Fibroblast of skin of back (primary cell): ENCODE measurements around the gene ZBED4.

Source experiments
- DNase-seq: peaks from one replicate; pipeline ENCODE4 v3.0.0-alpha.2; 2013

The ZBED4 gene

GRCh38 chr22:49879871-49880270, 26.2 kb downstream of the ZBED4 start:
- no peak for DNase-seq

- DNase-seq, result no peak
These were observed 26.6 kb downstream of the ZBED4 start for GRCh38 chr22:49880281-49880680.

DNA sequence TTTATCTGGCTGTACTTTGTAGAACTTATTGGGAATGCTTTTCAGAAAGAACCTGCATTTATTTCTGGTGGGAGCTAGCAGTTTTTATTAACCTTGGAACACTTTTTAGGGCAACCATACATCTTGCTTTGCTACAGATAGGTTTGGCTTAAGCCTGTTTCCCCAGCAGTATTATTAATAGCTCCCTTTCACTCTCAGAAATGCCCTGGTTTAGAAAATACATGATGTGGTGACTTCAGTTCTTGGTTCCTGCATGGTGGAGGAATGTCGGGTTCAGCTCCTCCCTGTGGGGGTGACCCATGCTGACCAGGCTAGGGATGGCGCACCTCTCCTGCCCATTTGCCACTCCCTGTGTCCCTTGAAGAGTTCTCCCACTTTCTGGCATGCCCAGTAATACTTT, 28.2 kb downstream of the ZBED4 start:
- no peak for DNase-seq

- DNase-seq, result peak; percentile 10
These were observed 29.1 kb downstream of the ZBED4 start for GRCh38 chr22:49882519-49883293.

DNA sequence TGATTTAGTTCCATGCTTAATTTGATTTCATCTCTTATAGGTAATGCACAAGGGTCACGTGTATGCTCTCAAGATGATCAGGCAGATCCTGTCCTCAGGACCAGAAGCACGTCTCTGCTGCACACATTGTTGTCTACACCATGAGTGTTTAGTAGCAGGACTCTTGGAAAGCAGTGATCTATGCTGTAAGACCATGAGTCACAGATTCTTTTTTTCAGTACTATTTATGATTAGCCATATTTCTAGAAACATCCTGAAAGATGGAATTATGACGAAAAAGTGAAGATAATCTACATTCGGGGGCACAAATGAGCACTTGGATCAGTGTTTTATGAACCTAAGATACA, 29.6 kb downstream of the ZBED4 start:
- DNase-seq, result no peak

GRCh38 chr22:49884075-49884474, 30.4 kb downstream of the ZBED4 start:
- DNase-seq, result no peak

DNA sequence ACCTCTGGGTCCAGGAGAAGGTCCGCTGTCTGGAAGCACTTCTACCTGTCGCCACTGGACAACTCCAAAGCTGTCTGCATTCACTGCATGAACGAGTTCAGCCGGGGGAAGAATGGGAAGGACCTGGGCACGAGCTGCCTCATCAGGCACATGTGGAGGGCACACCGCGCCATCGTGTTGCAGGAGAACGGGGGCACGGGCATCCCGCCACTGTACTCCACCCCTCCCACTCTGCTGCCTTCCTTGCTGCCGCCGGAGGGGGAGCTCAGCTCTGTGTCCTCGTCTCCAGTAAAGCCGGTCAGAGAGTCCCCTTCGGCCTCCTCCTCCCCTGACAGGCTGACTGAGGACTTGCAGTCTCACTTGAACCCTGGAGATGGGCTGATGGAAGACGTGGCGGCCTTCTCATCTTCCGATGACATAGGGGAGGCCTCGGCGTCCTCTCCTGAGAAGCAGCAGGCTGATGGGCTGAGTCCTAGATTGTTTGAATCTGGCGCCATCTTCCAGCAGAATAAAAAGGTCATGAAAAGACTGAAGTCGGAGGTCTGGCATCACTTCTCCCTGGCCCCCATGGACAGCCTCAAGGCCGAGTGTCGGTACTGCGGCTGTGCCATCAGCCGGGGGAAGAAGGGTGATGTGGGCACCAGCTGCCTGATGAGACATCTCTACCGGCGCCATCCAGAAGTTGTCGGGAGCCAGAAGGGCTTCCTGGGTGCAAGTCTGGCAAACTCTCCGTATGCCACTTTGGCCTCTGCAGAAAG, 31.0 kb downstream of the ZBED4 start:
- no peak for DNase-seq

DNA sequence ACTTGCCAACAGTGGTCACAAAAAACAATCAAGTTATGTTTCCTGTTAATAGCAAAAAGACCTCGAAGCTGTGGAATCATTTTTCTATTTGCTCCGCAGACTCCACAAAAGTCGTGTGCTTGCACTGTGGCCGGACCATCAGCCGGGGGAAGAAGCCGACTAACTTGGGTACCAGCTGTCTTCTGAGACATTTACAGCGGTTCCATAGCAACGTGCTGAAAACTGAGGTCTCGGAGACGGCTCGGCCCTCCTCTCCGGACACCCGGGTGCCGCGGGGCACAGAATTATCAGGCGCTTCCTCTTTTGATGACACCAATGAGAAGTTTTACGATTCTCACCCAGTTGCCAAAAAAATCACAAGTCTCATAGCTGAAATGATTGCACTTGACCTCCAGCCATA, 31.6 kb downstream of the ZBED4 start:
- no peak for DNase-seq

- DNase-seq, result no peak
These were observed 32.2 kb downstream of the ZBED4 start for GRCh38 chr22:49885881-49886280.

GRCh38 chr22:49886346-49887063, 32.9 kb downstream of the ZBED4 start:
- DNase-seq, result no peak

DNA sequence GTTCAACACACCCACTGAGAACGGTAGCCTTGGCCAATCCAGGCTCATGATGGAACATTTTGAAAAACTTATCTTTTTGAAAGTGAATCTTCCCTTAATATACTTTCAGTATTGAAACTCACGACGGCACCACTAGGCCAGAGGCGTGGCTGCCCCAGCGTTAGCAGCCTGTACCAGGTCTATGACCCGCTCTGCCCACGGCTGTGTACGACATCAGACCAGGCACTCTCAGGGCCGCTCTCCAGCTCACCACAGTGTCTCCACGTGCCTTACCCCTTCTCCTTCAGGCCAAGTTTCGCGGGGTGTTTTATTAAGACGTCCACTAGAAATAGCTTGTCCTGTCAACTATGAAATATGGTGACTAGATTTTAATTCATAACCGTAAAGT, 33.4 kb downstream of the ZBED4 start:
- DNase-seq, result no peak

DNA sequence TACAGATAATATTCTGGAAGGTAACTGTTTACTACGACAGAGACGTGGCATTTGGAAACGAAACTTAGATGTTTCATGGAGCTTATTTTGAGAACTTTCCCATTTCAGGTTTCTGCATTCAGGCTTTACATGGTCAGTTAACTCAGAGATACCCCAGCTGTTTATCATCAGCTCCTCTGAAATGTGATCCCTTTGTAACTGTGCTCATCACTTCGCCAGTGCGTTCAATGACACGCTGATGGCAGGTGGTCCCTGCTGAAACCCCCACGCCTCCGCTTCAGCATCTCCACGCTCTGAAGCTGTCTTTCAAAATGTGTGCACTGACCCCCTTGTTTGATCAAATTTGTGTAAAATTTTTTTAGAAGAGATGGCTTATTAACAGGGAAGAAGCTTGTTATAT, 34.1 kb downstream of the ZBED4 start:
- DNase-seq, result no peak

DNA sequence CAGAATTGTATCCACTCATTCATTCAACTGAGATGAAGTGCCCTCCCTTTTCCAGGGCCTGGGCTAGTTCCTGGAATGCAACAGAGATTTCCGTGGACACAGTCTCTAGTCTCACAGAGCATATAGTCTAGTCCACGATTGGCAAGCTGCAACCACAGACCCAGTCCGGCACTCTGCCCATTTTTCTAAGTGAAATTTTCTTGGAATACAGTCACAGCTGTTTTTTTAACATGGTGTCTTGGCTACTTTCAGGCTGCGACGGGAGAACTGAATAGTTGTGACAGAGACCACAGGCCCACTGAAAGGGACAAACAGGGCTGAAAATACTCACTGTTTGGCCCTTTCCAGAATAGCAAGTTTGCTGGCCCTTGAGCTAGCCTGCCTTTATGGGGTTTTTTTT, 35.4 kb downstream of the ZBED4 start:
- DNase-seq, result no peak

DNA sequence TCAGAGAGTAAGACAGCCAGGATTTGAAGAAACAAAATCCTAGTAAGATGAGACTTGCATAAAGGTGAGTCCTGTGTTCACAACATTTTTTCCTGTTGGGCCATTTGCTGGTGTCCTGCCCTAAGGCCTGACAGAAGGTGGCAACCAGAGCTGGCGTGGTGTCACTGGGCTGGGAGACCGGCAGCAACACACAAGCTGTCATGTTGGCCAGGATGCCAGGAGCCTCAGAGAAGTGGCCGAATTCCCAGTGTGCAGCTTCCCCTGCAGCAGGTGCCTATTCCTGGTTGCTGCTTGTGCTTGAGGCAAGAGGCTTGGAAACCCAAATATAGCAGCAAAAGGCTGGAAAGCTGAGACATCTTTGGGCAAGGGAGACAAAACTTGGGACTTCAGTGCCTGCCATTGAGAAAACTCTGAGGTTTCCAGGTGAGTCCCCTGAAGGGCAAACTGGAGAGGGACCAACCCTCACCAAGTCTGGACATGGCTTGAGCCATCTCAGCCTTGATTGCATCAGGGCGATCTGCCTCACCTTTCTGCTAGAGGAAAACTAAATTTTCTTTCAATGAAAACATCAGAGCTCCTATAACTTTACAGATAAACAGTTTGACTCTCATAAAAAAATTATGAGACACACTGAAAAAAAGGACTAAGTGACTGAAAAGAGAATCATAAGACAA, 38.7 kb downstream of the ZBED4 start:
- no peak for DNase-seq

- DNase-seq, result no peak
These were observed 39.4 kb downstream of the ZBED4 start for GRCh38 chr22:49893025-49893424.

DNA sequence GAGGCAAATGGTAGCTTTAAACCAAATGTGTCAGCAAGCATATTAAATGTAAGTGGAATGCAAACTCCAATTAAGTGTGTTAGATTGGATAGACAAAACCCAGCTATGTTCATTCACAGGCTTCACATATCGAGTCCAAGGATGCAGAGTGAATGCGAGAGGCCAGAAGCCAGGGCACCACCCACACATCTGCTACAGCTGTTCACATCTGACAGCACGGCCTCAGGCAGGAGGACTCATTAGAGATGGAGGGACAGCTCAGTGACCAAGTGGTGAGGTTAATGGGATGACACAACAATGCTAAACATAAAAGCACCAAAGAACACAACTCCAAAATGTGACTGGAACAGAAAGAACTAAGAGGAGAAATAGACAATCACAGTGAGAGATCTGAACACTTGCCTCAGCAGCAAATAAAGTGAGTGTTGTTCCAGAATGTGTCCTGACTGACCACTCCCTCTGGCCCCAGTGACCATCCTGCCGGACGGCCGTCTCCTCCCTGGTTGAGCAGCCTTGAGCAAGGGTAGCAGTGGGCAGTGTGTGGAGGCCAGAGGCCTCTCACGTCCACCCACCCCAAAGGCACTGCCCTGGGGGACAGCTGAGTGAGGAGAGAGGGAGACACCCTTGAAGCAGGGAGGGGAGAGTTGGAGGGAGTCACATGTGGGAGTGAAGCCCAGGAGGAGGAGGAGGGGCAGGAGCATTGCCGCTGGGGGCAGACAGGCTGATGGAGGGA, 40.8 kb downstream of the ZBED4 start:
- no peak for DNase-seq

DNA sequence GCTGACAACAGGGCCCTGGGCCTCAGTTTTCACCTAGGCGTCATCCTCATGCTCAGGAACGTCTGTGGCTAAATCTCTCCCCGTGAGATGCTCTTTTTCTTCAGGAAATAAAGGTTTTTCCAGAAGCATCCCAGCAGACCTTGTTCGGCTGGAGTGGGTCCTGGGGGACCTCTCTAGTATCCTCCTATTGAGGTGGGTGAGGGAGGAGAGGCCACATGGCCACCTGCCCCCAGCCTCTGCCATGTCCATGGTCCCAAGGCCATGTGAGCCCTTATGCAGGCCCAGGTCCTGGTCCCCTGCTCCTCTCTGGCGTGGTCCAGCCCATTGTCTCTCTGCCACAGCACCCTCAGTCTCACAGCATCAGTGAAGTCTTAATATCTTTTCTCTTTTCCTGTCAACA, 42.6 kb downstream of the ZBED4 start:
- DNase-seq, result no peak

DNA sequence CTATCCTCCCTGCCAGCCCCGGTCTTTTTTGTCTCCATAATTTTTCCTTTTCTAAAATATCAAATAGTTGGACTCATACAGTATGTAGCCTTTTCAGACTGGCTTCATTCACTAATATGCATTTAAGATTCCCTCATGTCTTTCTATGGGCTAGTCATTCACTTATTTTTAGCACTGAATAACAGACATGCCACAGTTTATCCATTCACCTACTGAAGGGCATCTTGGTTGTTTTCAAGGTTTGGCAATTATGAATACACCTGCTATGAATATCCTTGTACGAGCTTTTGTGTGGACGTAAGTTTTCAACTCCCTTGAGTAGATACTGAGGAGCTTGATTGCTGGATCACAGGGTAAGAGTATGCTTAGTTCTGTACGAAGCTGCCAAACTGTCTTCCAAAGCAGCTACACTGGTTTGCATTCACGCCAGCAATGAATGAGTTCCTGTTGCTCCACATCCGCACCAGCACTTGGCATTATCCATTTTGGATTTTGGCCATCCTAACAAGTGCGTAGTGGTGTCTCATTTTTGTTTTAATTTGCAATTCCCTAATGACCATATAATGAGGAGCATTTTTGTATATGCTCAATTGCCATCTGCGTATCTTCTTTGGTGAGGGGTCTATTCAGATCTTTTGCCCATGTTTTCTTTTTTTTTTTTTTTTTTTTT, 43.5 kb downstream of the ZBED4 start:
- DNase-seq, result no peak

DNA sequence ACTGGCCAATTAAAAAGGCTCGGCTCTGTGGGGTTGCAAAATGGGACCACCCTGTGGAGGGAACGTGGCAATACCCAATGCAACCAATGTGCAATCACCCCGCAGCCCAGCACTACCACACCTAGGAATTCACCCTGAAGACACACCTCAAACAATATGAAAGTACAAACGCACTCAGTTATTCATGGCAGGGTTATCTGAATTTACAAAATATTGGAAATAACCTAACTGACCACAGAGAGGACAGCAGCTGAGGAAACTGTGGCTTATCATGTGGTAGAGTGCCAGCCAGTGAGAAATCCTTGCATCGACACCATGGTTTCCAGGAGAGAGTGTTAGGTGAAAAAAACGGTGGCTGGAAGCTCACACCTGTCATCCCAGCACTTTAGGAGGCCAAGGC, 45.9 kb downstream of the ZBED4 start:
- no peak for DNase-seq

DNA sequence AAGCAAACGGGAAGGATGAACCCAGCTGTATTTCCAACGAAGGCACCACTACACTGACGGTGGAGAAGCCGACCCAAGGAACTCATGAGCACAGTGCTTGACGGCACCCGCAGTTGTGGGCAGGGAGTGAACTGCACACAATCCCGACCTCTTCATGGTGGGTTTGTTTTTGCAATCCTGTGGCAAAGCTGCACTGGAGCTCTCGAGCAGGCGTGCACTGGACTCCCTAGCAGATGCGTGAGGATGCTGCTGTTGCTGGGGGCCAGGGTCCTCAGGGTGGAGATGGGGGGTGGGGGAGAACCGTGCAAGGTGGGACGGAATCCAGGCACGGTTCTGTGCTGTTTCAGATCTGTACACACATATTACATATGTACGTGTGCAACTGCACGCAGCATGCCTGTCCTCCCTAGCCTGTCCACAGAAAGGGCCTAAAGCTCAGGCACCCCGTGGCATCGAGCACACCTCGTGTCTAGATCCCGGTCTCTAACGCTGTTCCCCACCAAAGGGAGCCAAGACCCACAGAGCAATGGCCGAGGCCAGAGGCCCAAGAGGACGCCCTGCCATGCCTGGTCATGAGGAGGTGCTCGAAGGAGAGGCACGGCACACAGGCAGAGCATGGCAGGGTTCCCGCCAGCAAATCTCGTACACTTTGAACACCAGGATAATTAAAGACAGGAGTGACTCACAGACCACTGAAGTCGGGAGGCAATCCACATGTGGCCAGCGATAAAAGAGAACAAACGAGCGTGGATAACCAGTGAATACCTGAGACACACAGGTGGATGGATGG, 47.0 kb downstream of the ZBED4 start:
- no peak for DNase-seq

- no peak for DNase-seq
These were observed 47.8 kb downstream of the ZBED4 start for GRCh38 chr22:49901457-49901856.
